AG04449 (cell line): ENCODE data around the gene SYCP2.
"Not testable (repeated sequence)": the region's sequence is repeated elsewhere in the genome, so short reads cannot be mapped to it uniquely, and the experiment has no call there.

Experiments used
- CTCF ChIA-PET: fragments of 350-600 bp; formaldehyde crosslinking; extraction: SDS; loops from one replicate; lab custom pipeline; 2021; ENCODE audit warnings: antibody characterized with exemption; lab: Yijun Ruan, JAX
- POLR2A ChIA-PET: fragments of 400-600, 350-600 bp; formaldehyde crosslinking; extraction: SDS; loops from one replicate; lab custom pipeline; 2020; ENCODE audit warnings: antibody characterized with exemption, inconsistent platforms; lab: Yijun Ruan, JAX
- DNase-seq: peaks from one replicate; pipeline ENCODE4 v3.0.0-alpha.2; 2010; ENCODE audit warnings: low read depth, low spot score
- H3K4me3 ChIP-seq: 2 replicates; pipeline ENCODE4 v1.5.1; 2011; ENCODE audit warnings: low read depth, mild to moderate bottlenecking, control low read depth, low read length
- CTCF ChIP-seq: IDR thresholded peaks from one replicate; pipeline ENCODE4 v1.5.1; 2011; ENCODE audit warnings: mild to moderate bottlenecking, moderate library complexity, low read length, control low read depth, inconsistent platforms; ENCODE audit not compliant: insufficient read depth; ENCODE audit errors: missing control alignments

The SYCP2 gene

DNA sequence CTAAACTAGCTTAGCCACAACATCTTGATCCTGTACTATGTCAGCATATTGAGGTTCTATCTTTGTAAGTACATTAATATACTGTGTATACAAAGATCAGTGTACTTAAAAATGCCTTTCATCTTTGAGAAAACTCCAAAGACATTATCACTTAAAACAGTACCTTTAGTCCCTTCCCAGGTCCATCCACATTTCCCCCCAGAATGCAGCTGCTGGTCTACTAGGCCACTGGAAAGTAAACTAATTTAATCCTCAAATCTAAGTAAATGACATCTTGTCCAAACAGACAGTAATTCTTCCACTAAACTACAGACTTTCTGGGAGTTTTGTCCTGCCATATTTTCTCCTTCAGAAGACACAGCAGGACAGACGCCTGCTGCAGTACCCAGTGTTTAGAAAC lies 68.7 kb downstream of the SYCP2 start:
- no peak for DNase-seq
- no peak overlapping the region for H3K4me3 ChIP-seq
- TF ChIP-seq CTCF = no peak
- POLR2A ChIA-PET = no interaction called here
- CTCF ChIA-PET = interaction anchor here (1.5 kb wide), 2 partner anchors 14 to 69 kb away, joined by 4 read pairs; partner anchors contain the start of gene SYCP2

GRCh38 chr20:59863058-59863457 lies 70.4 kb downstream of the SYCP2 start:
- CTCF ChIA-PET = interaction anchor here (1.5 kb wide), 1 partner anchor 15 kb away, joined by 3 read pairs; no protein-coding TSS in a partner anchor
- POLR2A ChIA-PET = no interaction called here
- TF ChIP-seq CTCF = no peak
- DNase-seq = no peak
- no peak overlapping the region for H3K4me3 ChIP-seq

- POLR2A ChIA-PET = no interaction called here
- CTCF ChIA-PET = interaction anchor here (1.7 to 2.0 kb wide), 2 partner anchors 10 to 12 kb away, joined by 5 to 12 read pairs; no protein-coding TSS in a partner anchor
- no peak overlapping the region for H3K4me3 ChIP-seq
- DNase-seq = no peak
- no peak for TF ChIP-seq CTCF
These were observed 72.0 kb downstream of the SYCP2 start for GRCh38 chr20:59861401-59861800.

GRCh38 chr20:59858425-59858824 lies 75.0 kb downstream of the SYCP2 start:
- H3K4me3 ChIP-seq = no peak overlapping the region
- no peak for DNase-seq
- POLR2A ChIA-PET = no interaction called here
- no peak for TF ChIP-seq CTCF
- CTCF ChIA-PET = no interaction called here

DNA sequence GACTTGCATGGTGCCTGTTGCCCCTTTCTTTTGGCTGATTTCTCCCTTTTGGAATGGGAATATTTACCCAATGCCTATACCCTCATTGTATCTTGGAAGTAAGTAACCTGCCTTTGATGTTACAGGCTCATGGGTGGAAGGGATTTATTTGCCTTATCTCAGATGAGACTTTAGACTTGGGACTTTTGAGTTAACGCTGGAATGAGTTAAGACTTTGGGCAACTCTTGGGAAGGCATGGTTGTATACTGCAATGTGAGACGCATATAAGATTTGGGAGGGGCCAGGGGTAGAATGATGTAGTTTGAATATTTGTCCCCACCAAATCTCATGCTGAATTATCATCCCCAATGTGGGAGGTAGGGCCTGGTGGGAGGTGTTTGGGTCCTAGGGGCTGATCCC lies 75.5 kb downstream of the SYCP2 start:
- no peak for DNase-seq
- no peak overlapping the region for H3K4me3 ChIP-seq
- ChIA-PET CTCF (no interaction called here), POLR2A (no interaction called here)
- no peak for TF ChIP-seq CTCF

GRCh38 chr20:59856941-59857340 lies 76.5 kb downstream of the SYCP2 start:
- POLR2A ChIA-PET, CTCF ChIA-PET, H3K4me3 ChIP-seq, DNase-seq: not testable (repeated sequence)

DNA sequence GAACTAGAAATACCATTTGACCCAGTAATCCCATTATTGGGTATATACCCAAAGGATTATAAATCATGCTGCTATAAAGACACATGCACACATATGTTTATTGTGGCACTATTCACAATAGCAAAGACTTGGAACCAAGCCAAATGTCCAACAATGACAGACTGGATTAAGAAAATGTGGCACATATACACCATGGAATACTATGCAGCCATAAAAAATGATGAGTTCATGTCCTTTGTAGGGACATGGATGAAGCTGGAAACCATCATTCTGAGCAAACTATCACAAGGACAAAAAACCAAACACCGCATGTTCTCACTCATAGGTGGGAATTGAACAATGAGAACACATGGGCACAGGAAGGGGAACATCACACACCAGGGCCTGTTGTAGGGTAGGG lies 76.9 kb downstream of the SYCP2 start:
- POLR2A ChIA-PET, CTCF ChIA-PET, DNase-seq, H3K4me3 ChIP-seq: not testable (repeated sequence)
